Naive thymus-derived CD8-positive, alpha-beta T cell (primary cell): ENCODE results near the gene DNAH11. TPM values are rescaled to one million over a fixed set of nuclear protein-coding genes. Genes with fewer than 3 reads are reported as not detected.

Experiments used
- ATAC-seq, 2 donors: fragments of 150-1000 bp; cut with Tn5 transposase in 1 of 2; sonication (Bioruptor Pico), chemical (Tn5 transposase) in 1 of 2; 1 replicate in 1 of 2; 2 replicates in 1 of 2; pipeline ENCODE4 v1.10.0; 2021; ENCODE audit warnings: mild to moderate bottlenecking in 2 of 2, moderate library complexity in 2 of 2
- POLR2A ChIA-PET: fragments of 350-600 bp; sonication (Branson Sonifier 250); formaldehyde crosslinking; loops from one replicate; lab custom pipeline; 2021; ENCODE audit warnings: antibody characterized with exemption; lab: Charles Lee
- DNase-seq, 10 donors: peaks; one replicate each; pipeline versions ENCODE4 v3.0.0 to v3.0.0-alpha.2; 2020 to 2022
- H3K27ac Mint-ChIP-seq, 10 donors: one replicate each; pipeline ENCODE4 v1.8.0; 2020 to 2022; ENCODE audit warnings: mild to moderate bottlenecking in 10 of 10, mixed read lengths in 10 of 10, moderate library complexity in 4 of 10, inconsistent platforms in 1 of 10
- H3K27me3 Mint-ChIP-seq, 5 donors: one replicate each; pipeline ENCODE4 v1.8.0; 2021 to 2022; ENCODE audit warnings: mixed read lengths in 5 of 5
- H3K36me3 Mint-ChIP-seq, 3 donors: one replicate each; pipeline ENCODE4 v1.8.0; 2020 to 2022; ENCODE audit warnings: mixed read lengths in 3 of 3, mild to moderate bottlenecking in 2 of 3, inconsistent platforms in 1 of 3
- H3K4me1 Mint-ChIP-seq, 4 donors: one replicate each; pipeline ENCODE4 v1.8.0; 2021 to 2022; ENCODE audit warnings: mixed read lengths in 4 of 4
- H3K4me3 Mint-ChIP-seq, 10 donors: one replicate each; pipeline ENCODE4 v1.8.0; 2020 to 2022; ENCODE audit warnings: mild to moderate bottlenecking in 10 of 10, mixed read lengths in 10 of 10, moderate library complexity in 6 of 10, inconsistent platforms in 1 of 10
- H3K9me3 Mint-ChIP-seq, 9 donors: one replicate each; pipeline ENCODE4 v1.8.0; 2020 to 2022; ENCODE audit warnings: mixed read lengths in 9 of 9, mild to moderate bottlenecking in 3 of 9, inconsistent platforms in 1 of 9, moderate library complexity in 1 of 9
- polyA plus RNA-seq, 3 donors: library from polyadenylated mRNA; unstranded; fragments of 300-500 nt; fragmentation: Illumina TruSeq; gene quantifications; one replicate each; pipeline ENCODE4 v1.2.3, GENCODE V29; 2021
- total RNA-seq, 8 experiments: library from RNA in 2 of 8; stranded (reverse) in 2 of 8; gene quantifications; one replicate each; pipeline ENCODE4 v1.2.3 and lab custom pipeline; 2021 to 2026

The DNAH11 gene
- total and polyA plus RNA-seq, 5 experiments from 2014 or later = 0.19 to 0.44 (median 0.23) TPM; not detected in 2

DNA sequence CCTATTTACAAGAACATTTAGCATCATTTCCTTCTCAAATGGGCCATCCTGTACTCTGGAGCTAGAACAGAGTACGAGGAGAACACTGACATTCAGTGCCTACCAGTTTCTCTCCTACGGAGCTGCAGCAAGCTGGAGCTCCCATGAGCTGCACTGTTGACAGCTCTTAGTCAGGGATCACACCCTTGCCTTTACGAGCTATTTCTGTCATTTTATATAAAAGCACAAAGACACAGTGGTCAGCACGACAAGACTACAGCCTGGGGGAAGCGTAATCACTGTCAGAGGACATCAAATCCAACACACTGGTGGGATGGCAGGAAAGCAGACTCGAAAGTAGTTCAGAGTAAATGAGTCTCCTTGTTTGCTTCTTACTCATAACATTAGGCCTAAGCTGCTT lies 400.1 kb downstream of the DNAH11 start:
- H3K9me3 Mint-ChIP-seq = no peaks in the 10 kb centered on the region
- no peak for ATAC-seq
- DNase-seq = no peak
- peak overlapping the region in 9 of 10 donors; percentile 24 to 91 (median 59) for H3K4me3 Mint-ChIP-seq
- POLR2A ChIA-PET = no interaction called here
- H3K4me1 Mint-ChIP-seq = peaks cover 16 to 81% (median 62%) of the 10 kb centered on the region in 4 donors
- peak overlapping the region in 3 of 10 donors; percentile 37 to 51 (median 43) for H3K27ac Mint-ChIP-seq
- no peaks in the 10 kb centered on the region for H3K27me3 Mint-ChIP-seq
- H3K36me3 Mint-ChIP-seq = peaks cover 0 to 6% (median 2%) of the 10 kb centered on the region in 3 donors

DNA sequence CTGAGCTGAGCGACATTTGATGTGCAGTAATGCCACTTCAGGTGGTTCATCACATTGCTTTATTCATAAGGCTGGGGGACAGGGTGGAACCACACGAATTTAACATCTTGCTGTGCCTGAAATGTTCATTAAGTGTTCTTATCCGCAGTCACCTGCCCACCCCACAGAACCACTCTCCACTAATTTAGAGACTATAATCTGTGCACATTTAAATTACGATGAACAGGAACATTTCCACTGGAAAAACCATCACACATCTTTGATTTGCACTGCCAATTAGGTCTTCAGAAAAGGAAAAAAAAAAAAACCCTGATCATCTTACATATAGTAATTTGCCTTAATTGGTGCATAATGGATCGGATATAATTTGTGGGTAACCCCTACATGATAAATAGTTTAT lies 400.6 kb downstream of the DNAH11 start:
- no peaks in the 10 kb centered on the region for H3K9me3 Mint-ChIP-seq
- H3K4me1 Mint-ChIP-seq = peaks cover 17 to 82% (median 67%) of the 10 kb centered on the region in 4 donors
- POLR2A ChIA-PET = interaction anchor here (0.9 kb wide), 1 partner anchor 28 kb away, joined by 3 read pairs; no protein-coding TSS in a partner anchor
- peaks cover 0 to 2% (median 0%) of the 10 kb centered on the region in 3 donors for H3K36me3 Mint-ChIP-seq
- no peaks in the 10 kb centered on the region for H3K27me3 Mint-ChIP-seq
- no peak for ATAC-seq
- peak overlapping the region in 1 of 10 donors; percentile 37 for H3K27ac Mint-ChIP-seq
- DNase-seq = no peak
- H3K4me3 Mint-ChIP-seq = peak overlapping the region in 8 of 10 donors; percentile 36 to 93 (median 78)

DNA sequence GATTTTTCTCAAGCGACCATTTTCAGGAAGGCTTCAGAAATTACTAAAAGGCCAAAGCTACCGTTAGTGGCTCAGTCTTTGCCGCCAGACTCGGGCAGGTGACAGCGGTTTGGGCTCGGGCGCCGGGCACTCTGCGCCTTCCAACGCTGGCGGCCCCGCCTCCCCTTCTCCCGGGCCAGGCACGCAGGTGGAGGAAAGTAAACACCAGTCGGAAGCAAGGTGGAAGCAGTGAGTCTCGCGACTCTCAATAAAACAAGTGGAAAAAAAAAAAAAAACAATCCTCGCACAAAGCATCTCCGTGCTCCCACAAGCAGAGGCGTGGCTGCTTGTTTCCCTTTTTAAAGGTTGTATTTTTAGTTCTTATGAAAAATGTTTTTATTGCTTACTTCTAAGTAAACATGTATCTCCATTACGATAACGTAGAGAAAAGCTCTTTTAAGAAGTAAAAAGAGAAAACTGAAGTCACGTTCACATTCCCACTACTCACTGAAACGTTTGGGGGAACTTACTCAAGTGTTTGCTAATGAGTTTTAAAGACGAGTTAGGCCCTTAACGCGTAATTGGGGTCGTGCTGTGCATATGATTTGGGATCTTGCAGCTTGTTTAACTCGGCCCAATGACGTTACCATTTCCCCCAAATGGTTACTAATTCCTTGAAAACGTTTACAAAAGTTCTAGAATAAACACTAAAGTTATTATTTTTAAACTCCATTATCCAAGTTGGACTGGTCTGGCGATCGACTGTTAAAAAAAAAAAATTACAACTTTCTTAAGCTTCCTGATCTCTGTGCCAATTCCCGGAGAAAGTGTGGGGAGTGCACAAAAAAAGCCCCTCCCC lies 402.0 kb downstream of the DNAH11 start:
- Mint-ChIP-seq H3K27me3 (no peaks in the 10 kb centered on the region), H3K27ac (peak overlapping the region; percentile 26 to 90 (median 77)), H3K36me3 (no peaks in the 10 kb centered on the region), H3K9me3 (no peaks in the 10 kb centered on the region), H3K4me3 (peak overlapping the region; percentile 84 to 93 (median 91)), H3K4me1 (peaks cover 14 to 74% (median 63%) of the 10 kb centered on the region in 4 donors)
- ATAC-seq (peak; percentile 17 to 27), DNase-seq (peak in 8 of 10 donors; percentile 4 to 64 (median 26))
- POLR2A ChIA-PET = interaction anchor here (0.6 to 2.8 kb wide), 11 partner anchors 10 to 1938 kb away, joined by 3 to 19 read pairs (median 5); partner anchors contain the start of gene SP4

DNA sequence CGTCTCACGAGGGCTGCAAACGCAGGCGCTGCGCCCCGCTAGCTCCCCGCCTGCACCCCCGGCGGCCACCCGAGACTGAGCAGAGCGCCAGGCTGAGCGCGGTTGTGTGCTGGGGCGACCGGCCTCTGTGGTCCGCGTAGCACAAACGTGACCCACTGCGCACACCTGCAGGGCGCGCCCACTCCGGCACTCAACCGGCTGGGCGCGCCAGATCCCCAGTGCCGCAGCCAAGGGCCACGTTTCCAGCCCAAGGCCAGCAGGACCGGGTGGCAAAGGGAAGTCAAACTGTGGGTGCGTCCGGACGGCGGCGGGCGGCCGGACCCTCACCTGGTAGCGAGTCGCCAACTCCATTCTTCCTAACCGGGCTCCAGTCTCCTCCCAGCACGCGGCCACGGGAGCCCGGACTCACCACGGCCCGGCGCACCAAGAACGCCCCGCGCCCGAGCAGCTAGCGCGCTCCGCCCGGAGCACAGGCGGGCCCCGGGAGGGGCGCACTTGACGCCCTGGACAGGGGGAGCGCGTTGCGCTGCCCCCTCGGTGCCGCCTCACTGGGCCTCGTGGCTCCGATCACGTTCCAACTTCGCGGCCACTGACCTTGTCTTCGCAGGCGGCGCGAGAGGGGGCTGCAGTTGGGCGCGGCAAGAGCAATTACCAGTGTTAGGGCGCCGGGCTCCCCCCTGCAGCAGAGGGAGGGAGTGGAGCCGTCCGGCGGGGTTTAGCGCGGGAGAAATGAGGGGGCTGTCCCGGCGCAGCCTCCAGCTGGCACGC lies 402.8 kb downstream of the DNAH11 start, which contains the start of gene CDCA7L:
Gene CDCA7L (minus strand): TSS at position 446 of the 768 bp plus-strand sequence. CDS start 95 bp downstream, at position 351.
- peak; percentile 34 to 76 (median 57) for DNase-seq
- peak within 1 kb of the TSS; percentile 16 to 90 (median 77) for H3K27ac Mint-ChIP-seq
- H3K4me1 Mint-ChIP-seq = peaks cover 14 to 66% (median 56%) of the 10 kb centered on the region in 4 donors
- H3K4me3 Mint-ChIP-seq = peak within 1 kb of the TSS; percentile 84 to 93 (median 91)
- H3K36me3 Mint-ChIP-seq = no peaks in the 10 kb centered on the region
- H3K27me3 Mint-ChIP-seq = no peaks in the 10 kb centered on the region
- peak; percentile 84 to 85 for ATAC-seq
- H3K9me3 Mint-ChIP-seq = no peaks in the 10 kb centered on the region
- POLR2A ChIA-PET = interaction anchor here (0.6 to 2.8 kb wide), 11 partner anchors 11 to 1938 kb away, joined by 3 to 19 read pairs (median 5); partner anchors contain the start of gene SP4

DNA sequence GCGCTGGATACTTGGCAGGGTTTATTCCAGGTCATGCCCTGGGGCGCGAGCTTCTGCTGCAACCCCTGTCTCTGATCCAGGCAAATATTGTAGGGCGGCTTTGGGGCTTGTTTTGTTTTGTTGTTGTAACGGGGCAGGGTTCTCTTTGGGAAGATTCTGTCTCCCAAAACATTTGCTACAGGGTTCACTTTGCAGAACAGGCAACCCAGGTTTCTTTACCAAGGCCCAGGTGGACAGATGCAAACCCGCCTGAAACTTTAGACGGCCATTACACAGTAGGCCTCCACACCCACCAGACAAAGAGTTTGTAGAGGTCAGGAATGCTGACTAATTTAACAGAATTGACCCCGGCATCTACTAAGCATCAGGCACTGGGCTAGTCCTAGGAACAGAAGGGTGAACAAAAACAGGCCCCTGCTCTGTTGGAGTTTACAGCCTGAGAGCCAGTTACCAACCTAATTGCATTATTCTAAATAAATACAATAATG lies 403.4 kb downstream of the DNAH11 start:
- POLR2A ChIA-PET = interaction anchor here (0.6 to 2.8 kb wide), 7 partner anchors 10 to 609 kb away, joined by 3 to 19 read pairs (median 5); no protein-coding TSS in a partner anchor
- H3K27me3 Mint-ChIP-seq = no peaks in the 10 kb centered on the region
- H3K4me1 Mint-ChIP-seq = peaks cover 12 to 60% (median 52%) of the 10 kb centered on the region in 4 donors
- H3K36me3 Mint-ChIP-seq = no peaks in the 10 kb centered on the region
- no peaks in the 10 kb centered on the region for H3K9me3 Mint-ChIP-seq
- no peak for ATAC-seq
- H3K27ac Mint-ChIP-seq = peak overlapping the region in 5 of 10 donors; percentile 29 to 82 (median 65)
- H3K4me3 Mint-ChIP-seq = peak overlapping the region; percentile 84 to 93 (median 91)
- no peak for DNase-seq

DNA sequence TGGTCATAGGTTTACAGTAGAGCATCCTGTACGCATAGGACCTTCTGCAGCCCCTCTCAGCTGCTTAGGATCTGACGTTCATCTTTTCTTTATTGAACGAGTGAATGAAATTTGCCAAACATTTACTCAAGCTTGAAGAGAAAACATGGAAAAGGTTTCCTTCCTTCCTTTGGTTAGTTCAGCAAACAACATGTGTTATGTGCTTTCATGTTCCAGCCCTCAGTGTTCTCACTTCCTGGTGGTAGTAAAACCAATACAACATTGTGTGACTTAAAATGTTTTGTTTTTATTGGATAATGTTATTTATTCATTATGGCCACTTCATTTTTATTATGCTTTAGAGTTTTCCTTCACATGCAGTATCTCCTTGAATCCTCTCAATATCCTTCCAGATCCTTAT lies 404.2 kb downstream of the DNAH11 start:
- POLR2A ChIA-PET = no interaction called here
- H3K4me3 Mint-ChIP-seq = peak overlapping the region in 7 of 10 donors; percentile 11 to 38 (median 21)
- H3K36me3 Mint-ChIP-seq = no peaks in the 10 kb centered on the region
- ATAC-seq (no peak), DNase-seq (no peak)
- no peaks in the 10 kb centered on the region for H3K9me3 Mint-ChIP-seq
- H3K27me3 Mint-ChIP-seq = no peaks in the 10 kb centered on the region
- H3K4me1 Mint-ChIP-seq = peaks cover 9 to 52% (median 44%) of the 10 kb centered on the region in 4 donors
- no peak overlapping the region for H3K27ac Mint-ChIP-seq

DNA sequence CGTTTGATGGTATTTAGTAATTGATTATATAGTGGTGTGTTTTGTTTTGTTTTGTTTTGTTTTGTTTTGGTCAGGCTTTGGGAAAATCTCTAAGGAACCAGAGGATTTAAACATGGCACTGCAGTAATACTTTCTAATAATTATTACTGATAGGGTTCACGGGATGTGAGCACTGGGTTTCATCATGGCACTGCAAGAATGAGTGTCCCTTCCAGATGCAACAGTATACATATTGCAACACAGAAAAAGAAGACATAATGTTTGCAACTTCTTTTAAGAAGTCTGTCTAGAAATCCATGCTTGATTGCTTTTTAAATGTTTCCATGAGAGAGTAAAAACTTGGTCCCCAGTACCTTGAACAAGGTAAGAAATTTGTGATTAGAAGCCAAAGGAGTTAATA lies 405.1 kb downstream of the DNAH11 start:
- Mint-ChIP-seq H3K27ac (peak overlapping the region in 1 of 10 donors; percentile 48), H3K27me3 (no peaks in the 10 kb centered on the region), H3K4me1 (peaks cover 9 to 43% (median 36%) of the 10 kb centered on the region in 4 donors), H3K36me3 (no peaks in the 10 kb centered on the region), H3K9me3 (no peaks in the 10 kb centered on the region), H3K4me3 (no peak overlapping the region)
- POLR2A ChIA-PET = no interaction called here
- no peak for ATAC-seq
- no peak for DNase-seq

DNA sequence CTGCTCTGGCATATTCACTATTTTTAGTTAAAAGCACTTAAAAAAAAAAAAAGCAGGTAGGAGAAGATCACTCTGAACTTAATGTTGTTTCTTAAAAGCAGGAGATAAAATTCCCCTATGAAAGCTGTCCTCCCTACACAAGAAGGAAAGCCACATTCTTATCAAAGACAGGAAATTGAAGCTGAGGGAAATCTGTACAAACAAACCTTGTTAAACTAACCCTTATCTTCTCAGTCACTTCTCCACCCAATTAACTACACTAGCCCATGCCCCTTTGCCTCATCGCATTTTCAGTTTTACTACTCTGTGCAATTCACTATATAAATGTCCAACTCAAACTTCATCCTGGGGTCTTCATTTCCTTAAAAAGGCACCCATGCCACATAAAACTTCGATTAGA lies 405.5 kb downstream of the DNAH11 start:
- Mint-ChIP-seq H3K4me1 (peaks cover 9 to 39% (median 31%) of the 10 kb centered on the region in 4 donors), H3K4me3 (no peak overlapping the region), H3K27ac (peak overlapping the region in 1 of 10 donors; percentile 4), H3K36me3 (no peaks in the 10 kb centered on the region), H3K27me3 (no peaks in the 10 kb centered on the region), H3K9me3 (no peaks in the 10 kb centered on the region)
- POLR2A ChIA-PET = no interaction called here
- DNase-seq (no peak), ATAC-seq (no peak)

DNA sequence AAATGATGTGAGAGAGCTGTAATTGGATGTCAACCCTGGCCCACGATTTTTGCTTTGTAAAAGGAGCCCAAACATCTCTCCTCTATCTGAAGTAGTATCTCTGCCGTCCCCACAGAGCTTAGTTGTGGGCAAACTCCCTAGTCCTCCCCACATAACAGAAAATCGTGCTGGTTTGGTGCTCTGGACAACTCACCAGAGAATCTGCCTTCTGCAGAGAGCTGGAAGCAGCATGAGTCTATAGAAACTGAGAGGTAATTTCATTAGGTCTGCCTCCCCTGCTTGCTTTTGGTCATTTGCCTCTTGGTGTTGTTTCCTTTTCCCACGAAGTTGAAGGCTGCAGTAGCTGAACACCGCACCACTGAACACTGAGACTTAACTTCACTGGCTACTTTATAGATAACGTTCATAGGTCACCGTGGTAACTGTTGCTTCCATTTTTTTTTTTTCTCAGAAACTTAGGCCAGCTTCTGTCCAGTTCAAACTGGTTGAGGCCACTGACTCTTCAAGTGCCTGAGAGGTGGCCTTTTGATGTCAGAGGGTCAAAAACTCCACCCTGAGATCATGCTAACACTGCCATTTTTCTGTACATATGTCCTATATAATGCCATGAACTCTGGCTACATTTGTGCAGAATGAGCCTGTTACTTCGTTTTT lies 406.2 kb downstream of the DNAH11 start:
- Mint-ChIP-seq H3K27ac (peak overlapping the region in 3 of 10 donors; percentile 2 to 45 (median 44)), H3K4me1 (peaks cover 9 to 33% (median 30%) of the 10 kb centered on the region in 4 donors), H3K4me3 (peak overlapping the region in 1 of 10 donors; percentile 19), H3K27me3 (no peaks in the 10 kb centered on the region), H3K9me3 (no peaks in the 10 kb centered on the region), H3K36me3 (no peaks in the 10 kb centered on the region)
- POLR2A ChIA-PET = interaction anchor here (0.7 kb wide), 1 partner anchor 98 kb away, joined by 3 read pairs; no protein-coding TSS in a partner anchor
- ATAC-seq = no peak
- no peak for DNase-seq
